Liver (tissue), 3 donors: ENCODE data around the gene FRMD7.

Experiments
- CTCF ChIP-seq: fragments of 150-350 bp; IDR thresholded peaks from 2 replicates; pipeline ENCODE4 v1.5.1; 2017; ENCODE audit warnings: improper control_type of control experiment, low read depth, low read length; ENCODE audit not compliant: missing input control
- MAX ChIP-seq: IDR thresholded peaks from 2 replicates; pipeline ENCODE4 v1.6.1; 2016; ENCODE audit warnings: antibody characterized with exemption
- RAD21 ChIP-seq, 2 donors: IDR thresholded peaks; 2 replicates each; pipeline ENCODE4 v1.6.1; 2016; ENCODE audit warnings: antibody characterized with exemption in 2 of 2, mild to moderate bottlenecking in 2 of 2
- REST ChIP-seq: IDR thresholded peaks from 2 replicates; pipeline ENCODE4 v1.6.1; 2016; ENCODE audit warnings: antibody characterized with exemption, mild to moderate bottlenecking
- RXRA ChIP-seq, 2 donors: IDR thresholded peaks; 2 replicates each; pipeline ENCODE4 v1.6.1; 2017 to 2018; ENCODE audit warnings: antibody characterized with exemption in 2 of 2, mild to moderate bottlenecking in 1 of 2
- SP1 ChIP-seq: IDR thresholded peaks from 2 replicates; pipeline ENCODE4 v1.6.1; 2018; ENCODE audit warnings: antibody characterized with exemption, mild to moderate bottlenecking
- YY1 ChIP-seq: IDR thresholded peaks from 2 replicates; pipeline ENCODE4 v1.6.1; 2016; ENCODE audit warnings: antibody characterized with exemption, mild to moderate bottlenecking
- donor health status: healthy.
- donor health status: healthy.

- no peak for TF ChIP-seq CTCF
- TF ChIP-seq RXRA (IDR thresholded peaks at IDR 0.05) = no peak
- no peak for TF ChIP-seq RAD21 (IDR thresholded peaks at IDR 0.05)
- TF ChIP-seq YY1 = no peak
- no peak for TF ChIP-seq SP1
- no peak for TF ChIP-seq REST
- TF ChIP-seq MAX = no peak
These were observed 33.7 kb downstream of the FRMD7 start for GRCh38 chrX:132094164-132094563.
